Kidney epithelial cell (primary cell): Measurements from ENCODE around the gene PPP2R5A. TPM values are rescaled to one million over a fixed set of nuclear protein-coding genes. Genes with fewer than 3 reads are reported as not detected.

Experiments used
- DNase-seq: peaks from one replicate; pipeline ENCODE4 v3.0.0-alpha.2; 2010; ENCODE audit warnings: low read depth
- H3K27me3 ChIP-seq: 2 replicates; pipeline ENCODE4 v1.6.0; 2011; ENCODE audit warnings: low read length; ENCODE audit not compliant: control insufficient read depth, insufficient read depth
- H3K36me3 ChIP-seq: 2 replicates; pipeline ENCODE4 v1.5.1; 2011; ENCODE audit warnings: low read length; ENCODE audit not compliant: control insufficient read depth, insufficient read depth
- H3K4me3 ChIP-seq: 2 replicates; pipeline ENCODE4 v1.5.1; 2011; ENCODE audit warnings: low read depth, mild to moderate bottlenecking, control low read depth, low read length
- total RNA-seq: library from RNA; depleted of rRNA; stranded (reverse); fragments of >200 nt; gene quantifications from 2 replicates; pipeline ENCODE4 v1.2.3, GENCODE V29; 2015
- TF ChIP-seq, protein P1 (sequence below): IDR thresholded peaks from 2 replicates; pipeline ENCODE4 v1.5.1; 2011; ENCODE audit warnings: mild to moderate bottlenecking, moderate library complexity, low read length, control low read depth, inconsistent platforms; ENCODE audit not compliant: insufficient read depth, poor library complexity, severe bottlenecking

Gene PPP2R5A
- total RNA-seq, 1 donor from 2014 or later = 24.0 TPM

GRCh38 chr1:212401838-212402582 lies 116.8 kb downstream of the PPP2R5A start:
- Histone ChIP-seq H3K36me3 (no peaks in the 10 kb centered on the region), H3K4me3 (no peak overlapping the region), H3K27me3 (no peaks in the 10 kb centered on the region)
- DNase-seq = no peak
- TF ChIP-seq, protein P1, sequence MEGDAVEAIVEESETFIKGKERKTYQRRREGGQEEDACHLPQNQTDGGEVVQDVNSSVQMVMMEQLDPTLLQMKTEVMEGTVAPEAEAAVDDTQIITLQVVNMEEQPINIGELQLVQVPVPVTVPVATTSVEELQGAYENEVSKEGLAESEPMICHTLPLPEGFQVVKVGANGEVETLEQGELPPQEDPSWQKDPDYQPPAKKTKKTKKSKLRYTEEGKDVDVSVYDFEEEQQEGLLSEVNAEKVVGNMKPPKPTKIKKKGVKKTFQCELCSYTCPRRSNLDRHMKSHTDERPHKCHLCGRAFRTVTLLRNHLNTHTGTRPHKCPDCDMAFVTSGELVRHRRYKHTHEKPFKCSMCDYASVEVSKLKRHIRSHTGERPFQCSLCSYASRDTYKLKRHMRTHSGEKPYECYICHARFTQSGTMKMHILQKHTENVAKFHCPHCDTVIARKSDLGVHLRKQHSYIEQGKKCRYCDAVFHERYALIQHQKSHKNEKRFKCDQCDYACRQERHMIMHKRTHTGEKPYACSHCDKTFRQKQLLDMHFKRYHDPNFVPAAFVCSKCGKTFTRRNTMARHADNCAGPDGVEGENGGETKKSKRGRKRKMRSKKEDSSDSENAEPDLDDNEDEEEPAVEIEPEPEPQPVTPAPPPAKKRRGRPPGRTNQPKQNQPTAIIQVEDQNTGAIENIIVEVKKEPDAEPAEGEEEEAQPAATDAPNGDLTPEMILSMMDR = no peak

DNA sequence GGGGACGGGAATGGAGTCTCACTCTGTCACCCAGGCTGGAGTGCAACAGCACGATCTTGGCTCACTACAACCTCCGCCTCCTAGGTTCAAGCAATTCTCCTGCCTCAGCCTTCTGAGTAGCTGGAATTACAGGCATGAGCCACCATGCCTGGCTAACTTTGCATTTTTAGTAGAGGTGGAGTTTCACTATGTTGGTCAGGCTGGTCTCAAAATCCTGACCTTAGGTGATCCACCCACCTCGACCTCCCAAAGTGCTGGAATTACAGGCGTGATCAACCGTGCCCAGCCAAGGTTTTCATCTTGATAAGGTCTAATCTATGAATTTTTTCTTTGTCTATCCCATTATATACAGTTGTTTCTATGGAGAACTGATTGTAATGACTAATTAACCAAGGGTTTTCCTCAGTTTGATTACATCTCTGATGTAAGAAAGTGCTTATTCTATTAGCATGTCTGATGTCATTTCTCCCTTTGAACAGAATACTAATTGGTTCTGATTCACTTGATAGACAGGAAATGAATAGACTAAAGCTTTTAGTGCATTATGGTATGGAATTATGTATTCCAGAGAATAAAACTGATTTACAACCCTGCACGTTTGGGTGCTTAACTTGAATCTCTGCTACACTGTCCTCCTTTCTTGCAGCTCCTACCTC lies 117.6 kb downstream of the PPP2R5A start:
- DNase-seq = no peak
- TF ChIP-seq, protein P1 = no peak
- H3K36me3 ChIP-seq = no peaks in the 10 kb centered on the region

GRCh38 chr1:212410231-212410820 lies 125.1 kb downstream of the PPP2R5A start:
- Histone ChIP-seq H3K4me3 (no peak overlapping the region), H3K36me3 (peaks cover 2% of the 10 kb centered on the region), H3K27me3 (no peaks in the 10 kb centered on the region)
- DNase-seq = no peak
- TF ChIP-seq, protein P1 = no peak

More for the DNA sequence above, 117.6 kb downstream of the PPP2R5A start:
- Histone ChIP-seq H3K4me3 (no peak overlapping the region), H3K27me3 (no peaks in the 10 kb centered on the region)

Other genes with a start within 250 kb of the PPP2R5A start
- 11.7 and 14.6 TPM in 2 replicates for gene INTS7, start 249.9 kb upstream of the PPP2R5A start, total RNA-seq
- gene DTL, start 249.7 kb upstream of the PPP2R5A start, total RNA-seq = 5.1 and 6.4 TPM in 2 replicates
- 41.3 and 43.2 TPM in 2 replicates for gene PACC1, start 129.5 kb downstream of the PPP2R5A start, total RNA-seq
- gene NENF, start 147.5 kb downstream of the PPP2R5A start, total RNA-seq = 35.8 and 36.0 TPM in 2 replicates